ENCODE data around the gene COX8C. TPM values are rescaled to one million over a fixed set of nuclear protein-coding genes. Genes with fewer than 3 reads are reported as not detected.

Gene COX8C
- total and polyA plus RNA-seq, 12 donors: not detected

DNA sequence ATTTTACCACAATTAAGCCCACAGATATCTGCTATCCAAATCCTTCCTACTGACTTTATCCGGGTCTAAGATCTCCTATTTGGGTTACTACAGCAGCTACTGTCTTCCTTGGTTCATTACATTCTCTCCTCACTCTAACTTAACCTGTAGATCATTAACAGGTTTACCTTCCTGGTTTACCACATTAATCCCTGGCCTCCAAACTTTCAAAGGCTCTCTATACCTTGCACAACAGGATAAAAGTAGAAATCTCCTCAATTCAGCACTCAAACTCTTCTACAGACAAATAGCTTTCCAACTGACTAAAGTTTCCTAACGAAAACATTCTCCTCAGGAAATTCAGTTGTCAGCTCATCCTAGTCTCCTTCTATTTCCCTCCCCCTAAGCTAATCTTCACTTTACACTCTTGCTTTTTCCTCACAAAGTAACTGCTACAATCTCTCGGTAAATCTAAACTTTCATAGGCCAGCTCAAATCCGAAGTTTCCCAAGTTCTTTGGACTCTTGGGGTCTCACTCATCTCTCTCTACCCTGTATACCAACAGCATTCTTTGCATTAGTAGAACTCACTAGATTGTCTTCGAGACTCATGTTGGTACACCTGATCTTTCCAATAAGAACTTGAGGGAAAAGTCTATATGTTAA lies 16.9 kb upstream of the COX8C start:
- Histone ChIP-seq H3K9me3 (replicated peaks in 1 of 3) (no peaks in the 10 kb centered on the region), H3K4me1 (replicated peaks in 1 of 2) (peaks cover 9 to 28% of the 10 kb centered on the region in 2 donors), H3K27me3 (no peaks in the 10 kb centered on the region), H3K27ac (no peak overlapping the region), H3K36me3 (replicated peaks in 1 of 2) (no peaks in the 10 kb centered on the region), H3K4me3 (no peak overlapping the region)
- WGBS, 4 donors: 75 to 90% (median 81%) methylated on average over 5 of the region's 5 CpGs
- TF ChIP-seq POLR2A (IDR thresholded peaks at IDR 0.05): no peak
- TF ChIP-seq, protein P1, sequence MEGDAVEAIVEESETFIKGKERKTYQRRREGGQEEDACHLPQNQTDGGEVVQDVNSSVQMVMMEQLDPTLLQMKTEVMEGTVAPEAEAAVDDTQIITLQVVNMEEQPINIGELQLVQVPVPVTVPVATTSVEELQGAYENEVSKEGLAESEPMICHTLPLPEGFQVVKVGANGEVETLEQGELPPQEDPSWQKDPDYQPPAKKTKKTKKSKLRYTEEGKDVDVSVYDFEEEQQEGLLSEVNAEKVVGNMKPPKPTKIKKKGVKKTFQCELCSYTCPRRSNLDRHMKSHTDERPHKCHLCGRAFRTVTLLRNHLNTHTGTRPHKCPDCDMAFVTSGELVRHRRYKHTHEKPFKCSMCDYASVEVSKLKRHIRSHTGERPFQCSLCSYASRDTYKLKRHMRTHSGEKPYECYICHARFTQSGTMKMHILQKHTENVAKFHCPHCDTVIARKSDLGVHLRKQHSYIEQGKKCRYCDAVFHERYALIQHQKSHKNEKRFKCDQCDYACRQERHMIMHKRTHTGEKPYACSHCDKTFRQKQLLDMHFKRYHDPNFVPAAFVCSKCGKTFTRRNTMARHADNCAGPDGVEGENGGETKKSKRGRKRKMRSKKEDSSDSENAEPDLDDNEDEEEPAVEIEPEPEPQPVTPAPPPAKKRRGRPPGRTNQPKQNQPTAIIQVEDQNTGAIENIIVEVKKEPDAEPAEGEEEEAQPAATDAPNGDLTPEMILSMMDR (IDR thresholded peaks at IDR 0.05): no peak
- intact Hi-C loops (cut with DNase I): loop anchor here in 1 of 2 donors (10.0 kb wide), 1 partner anchor 95 kb away; no protein-coding TSS in a partner anchor
- no peak for DNase-seq

DNA sequence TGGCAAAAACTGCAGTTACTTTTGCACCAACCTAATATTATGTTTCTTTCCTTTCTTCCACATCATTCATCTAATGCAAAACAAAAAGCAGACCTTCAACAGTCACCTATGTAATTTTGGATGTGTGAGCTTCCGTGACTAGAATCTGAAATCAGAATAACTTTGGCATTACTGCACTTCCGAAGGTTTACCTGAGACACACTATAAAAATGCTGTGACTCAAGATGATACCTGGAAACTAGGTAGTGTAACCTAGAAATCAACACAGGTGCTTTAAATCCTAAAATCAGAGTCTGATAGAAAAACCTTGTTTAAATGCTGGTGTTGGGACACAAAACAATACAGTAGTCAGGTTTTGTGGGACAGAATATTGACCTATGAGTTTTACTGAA lies 16.4 kb upstream of the COX8C start:
- Histone ChIP-seq H3K9me3 (replicated peaks in 1 of 3) (no peaks in the 10 kb centered on the region), H3K27ac (no peak overlapping the region), H3K4me3 (no peak overlapping the region), H3K4me1 (replicated peaks in 1 of 2) (peaks cover 9 to 28% of the 10 kb centered on the region in 2 donors), H3K27me3 (no peaks in the 10 kb centered on the region), H3K36me3 (replicated peaks in 1 of 2) (no peaks in the 10 kb centered on the region)
- 88 to 96% (median 93%) methylated on average over 2 of the region's 2 CpGs for WGBS, 4 donors
- intact Hi-C loops (cut with DNase I): loop anchor here in 1 of 2 donors (10.0 kb wide), 1 partner anchor 96 kb away; no protein-coding TSS in a partner anchor
- TF ChIP-seq, protein P1 (IDR thresholded peaks at IDR 0.05): no peak
- TF ChIP-seq POLR2A (IDR thresholded peaks at IDR 0.05): no peak
- no peak for DNase-seq

GRCh38 chr14:93331002-93331727 lies 15.8 kb upstream of the COX8C start:
- TF ChIP-seq, protein P1 (IDR thresholded peaks at IDR 0.05): no peak
- no peak for TF ChIP-seq POLR2A (IDR thresholded peaks at IDR 0.05)
- WGBS, 4 donors: 61 to 74% (median 64%) methylated on average over 17 of the region's 17 CpGs
- Histone ChIP-seq H3K27me3 (no peaks in the 10 kb centered on the region), H3K4me3 (peak overlapping the region in 1 of 4 donors; percentile 94), H3K27ac (peak overlapping the region in 2 of 5 donors; percentile 96 to 99), H3K4me1 (replicated peaks in 1 of 2) (peaks cover 9 to 28% of the 10 kb centered on the region in 2 donors), H3K36me3 (replicated peaks in 1 of 2) (no peaks in the 10 kb centered on the region), H3K9me3 (replicated peaks in 1 of 3) (no peaks in the 10 kb centered on the region)
- DNase-seq: peak in 6 of 7 donors; percentile 31 to 73 (median 39)
- intact Hi-C loops (cut with DNase I): loop anchor here in 1 of 2 donors (10.0 kb wide), 1 partner anchor 96 kb away; no protein-coding TSS in a partner anchor

GRCh38 chr14:93331728-93332396 lies 15.1 kb upstream of the COX8C start:
- intact Hi-C loops (cut with DNase I): loop anchor here in 1 of 2 donors (10.0 kb wide), 1 partner anchor 97 kb away; no protein-coding TSS in a partner anchor
- Histone ChIP-seq H3K27me3 (no peaks in the 10 kb centered on the region), H3K27ac (peak overlapping the region; percentile 73 to 99 (median 96)), H3K9me3 (replicated peaks in 1 of 3) (no peaks in the 10 kb centered on the region), H3K4me1 (replicated peaks in 1 of 2) (peaks cover 9 to 28% of the 10 kb centered on the region in 2 donors), H3K4me3 (peak overlapping the region; percentile 54 to 94 (median 80)), H3K36me3 (replicated peaks in 1 of 2) (no peaks in the 10 kb centered on the region)
- no peak for DNase-seq
- TF ChIP-seq POLR2A (IDR thresholded peaks at IDR 0.05): no peak
- TF ChIP-seq, protein P1 (IDR thresholded peaks at IDR 0.05): peak in 2 of 6 experiments; percentile 5 to 8
- WGBS, 4 donors: 29 to 59% (median 35%) methylated on average over 15 to 21 of the region's 21 CpGs
